Rectal smooth muscle tissue (tissue), 1 donor: ENCODE measurements around the gene FKBP2.

ENCODE experiments used
- H3K27ac ChIP-seq: one replicate; pipeline ENCODE4 v1.7.0; 2013; ENCODE audit warnings: low read depth, low read length, inconsistent platforms
- H3K27me3 ChIP-seq: one replicate; pipeline ENCODE4 v1.7.0; 2013; ENCODE audit warnings: low read length; ENCODE audit not compliant: control insufficient read depth, insufficient read depth
- H3K36me3 ChIP-seq: one replicate; pipeline ENCODE4 v1.7.0; 2013; ENCODE audit warnings: low read length; ENCODE audit not compliant: control insufficient read depth, insufficient read depth
- H3K4me1 ChIP-seq: one replicate; pipeline ENCODE4 v1.7.0; 2013; ENCODE audit warnings: low read length; ENCODE audit not compliant: control insufficient read depth, insufficient read depth
- H3K4me3 ChIP-seq: one replicate; pipeline ENCODE4 v1.7.0; 2013; ENCODE audit warnings: low read length
- H3K9ac ChIP-seq: one replicate; pipeline ENCODE4 v1.7.0; 2013; ENCODE audit warnings: low read length

Gene FKBP2

GRCh38 chr11:64291752-64292459, 51.0 kb downstream of the FKBP2 start:
- H3K36me3 ChIP-seq: peaks cover 2% of the 10 kb centered on the region
- no peak overlapping the region for H3K9ac ChIP-seq
- H3K4me1 ChIP-seq: no peaks in the 10 kb centered on the region
- H3K4me3 ChIP-seq: peak overlapping the region; percentile 19
- peaks cover 35% of the 10 kb centered on the region for H3K27me3 ChIP-seq
- no peak overlapping the region for H3K27ac ChIP-seq

GRCh38 chr11:64292460-64293254, 51.8 kb downstream of the FKBP2 start:
- Histone ChIP-seq H3K36me3 (peaks cover 2% of the 10 kb centered on the region), H3K4me3 (peak overlapping the region; percentile 19), H3K4me1 (no peaks in the 10 kb centered on the region), H3K27ac (no peak overlapping the region), H3K27me3 (peaks cover 42% of the 10 kb centered on the region), H3K9ac (no peak overlapping the region)
